Astrocyte (in vitro differentiated cells and primary cell): ENCODE measurements around the gene SYCE1.
A peak's percentile ranks its signal among the peaks of the same experiment; 100 is the strongest.

ENCODE experiments used
- EZH2 ChIP-seq: IDR thresholded peaks from 2 replicates; pipeline ENCODE4 v1.6.1; 2012; ENCODE audit warnings: mild to moderate bottlenecking, low read length, inconsistent platforms; ENCODE audit not compliant: insufficient read depth
- TF ChIP-seq, protein P1 (sequence below): IDR thresholded peaks from 2 replicates; pipeline ENCODE4 v1.5.1; 2011; ENCODE audit warnings: low read depth, mild to moderate bottlenecking, inconsistent platforms, low read length, moderate library complexity; ENCODE audit not compliant: insufficient read depth

DNA sequence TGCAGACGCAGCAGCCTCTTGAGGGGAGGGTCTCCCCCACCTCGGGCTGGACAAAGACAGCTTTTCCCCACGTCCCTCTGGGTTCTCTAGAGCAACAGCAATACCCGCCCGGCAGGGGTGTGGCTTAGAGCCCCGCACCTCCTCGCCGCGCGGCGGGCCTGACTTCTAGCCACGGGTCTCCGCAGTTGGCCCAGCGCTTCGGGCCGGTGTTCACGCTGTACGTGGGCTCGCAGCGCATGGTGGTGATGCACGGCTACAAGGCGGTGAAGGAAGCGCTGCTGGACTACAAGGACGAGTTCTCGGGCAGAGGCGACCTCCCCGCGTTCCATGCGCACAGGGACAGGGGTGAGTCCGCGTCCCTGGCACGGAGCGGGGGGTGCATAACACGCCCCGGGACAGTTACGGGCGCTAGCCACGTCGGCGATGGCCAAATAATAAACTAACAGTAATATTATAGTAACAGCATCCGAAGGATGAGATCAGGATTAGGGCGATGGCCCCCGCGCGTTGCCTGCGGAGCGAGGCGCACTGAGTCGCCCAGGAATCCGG is 37.0 kb downstream of the SYCE1 start:
- TF ChIP-seq, protein P1, sequence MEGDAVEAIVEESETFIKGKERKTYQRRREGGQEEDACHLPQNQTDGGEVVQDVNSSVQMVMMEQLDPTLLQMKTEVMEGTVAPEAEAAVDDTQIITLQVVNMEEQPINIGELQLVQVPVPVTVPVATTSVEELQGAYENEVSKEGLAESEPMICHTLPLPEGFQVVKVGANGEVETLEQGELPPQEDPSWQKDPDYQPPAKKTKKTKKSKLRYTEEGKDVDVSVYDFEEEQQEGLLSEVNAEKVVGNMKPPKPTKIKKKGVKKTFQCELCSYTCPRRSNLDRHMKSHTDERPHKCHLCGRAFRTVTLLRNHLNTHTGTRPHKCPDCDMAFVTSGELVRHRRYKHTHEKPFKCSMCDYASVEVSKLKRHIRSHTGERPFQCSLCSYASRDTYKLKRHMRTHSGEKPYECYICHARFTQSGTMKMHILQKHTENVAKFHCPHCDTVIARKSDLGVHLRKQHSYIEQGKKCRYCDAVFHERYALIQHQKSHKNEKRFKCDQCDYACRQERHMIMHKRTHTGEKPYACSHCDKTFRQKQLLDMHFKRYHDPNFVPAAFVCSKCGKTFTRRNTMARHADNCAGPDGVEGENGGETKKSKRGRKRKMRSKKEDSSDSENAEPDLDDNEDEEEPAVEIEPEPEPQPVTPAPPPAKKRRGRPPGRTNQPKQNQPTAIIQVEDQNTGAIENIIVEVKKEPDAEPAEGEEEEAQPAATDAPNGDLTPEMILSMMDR = no peak
- TF ChIP-seq EZH2 = peak; percentile 47
